ENCODE measurements around the gene TBC1D21.

DNA sequence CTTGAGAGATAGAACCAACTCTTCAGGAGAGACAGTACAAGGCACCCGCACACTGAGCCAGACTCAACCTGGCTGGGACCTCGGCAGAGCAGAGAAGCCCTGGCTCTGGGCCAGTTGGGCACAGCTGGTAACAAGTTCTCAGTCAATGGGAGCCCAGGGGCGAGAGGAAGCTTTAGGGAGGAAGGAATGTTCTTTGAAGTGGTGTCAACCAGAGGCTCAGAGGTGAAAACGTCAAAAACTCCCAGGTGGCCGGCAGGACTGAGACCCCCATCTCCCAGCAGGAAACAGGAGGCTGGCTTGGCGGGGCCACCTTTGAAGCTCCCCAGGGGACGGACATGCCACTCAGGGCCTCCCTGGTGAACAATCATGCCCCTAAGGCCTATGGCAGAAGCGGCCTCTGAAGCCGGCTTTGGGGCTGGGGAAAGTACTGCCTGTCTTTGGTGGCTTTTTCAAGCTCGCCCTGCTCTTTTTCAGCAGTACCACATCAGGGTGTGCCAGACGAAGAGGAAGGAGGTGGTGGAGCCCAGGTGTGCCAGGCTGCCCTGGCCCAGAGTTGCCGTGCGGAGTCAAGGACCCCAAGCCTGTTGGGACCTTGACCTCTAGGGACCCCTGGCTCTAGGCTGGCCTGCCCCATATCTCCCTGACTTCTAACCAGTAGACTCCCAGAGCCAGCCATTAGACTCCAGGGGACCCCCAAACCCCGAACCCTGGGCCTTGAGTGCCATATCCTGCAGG, 16.7 kb upstream of the TBC1D21 start:
- TF ChIP-seq POLR2A (conservative IDR thresholded peaks at IDR 0.05) (no peak), MYC (IDR thresholded peaks at IDR 0.05; ENCODE audit: low read depth, low read length) (no peak), MYC (CRISPR knock-in tag; IDR thresholded peaks at IDR 0.05; ENCODE audit: borderline replicate concordance, low read depth) (no peak), MTA3 (IDR thresholded peaks at IDR 0.05; ENCODE audit: borderline replicate concordance) (no peak), BRCA1 (IDR thresholded peaks at IDR 0.05) (no peak), BRCA1 (CRISPR knock-in tag; IDR thresholded peaks at IDR 0.05) (no peak), CTBP1 (IDR thresholded peaks at IDR 0.05; ENCODE audit: borderline replicate concordance) (no peak), TAL1 (IDR thresholded peaks at IDR 0.05) (no peak), LEF1 (IDR thresholded peaks at IDR 0.05) (no peak), SUPT5H (IDR thresholded peaks at IDR 0.05) (no peak), MTA2 (IDR thresholded peaks at IDR 0.05; ENCODE audit: low read depth) (no peak), JUNB (CRISPR knock-in tag; conservative IDR thresholded peaks at IDR 0.05) (no peak)
- TF ChIP-seq, protein P1, sequence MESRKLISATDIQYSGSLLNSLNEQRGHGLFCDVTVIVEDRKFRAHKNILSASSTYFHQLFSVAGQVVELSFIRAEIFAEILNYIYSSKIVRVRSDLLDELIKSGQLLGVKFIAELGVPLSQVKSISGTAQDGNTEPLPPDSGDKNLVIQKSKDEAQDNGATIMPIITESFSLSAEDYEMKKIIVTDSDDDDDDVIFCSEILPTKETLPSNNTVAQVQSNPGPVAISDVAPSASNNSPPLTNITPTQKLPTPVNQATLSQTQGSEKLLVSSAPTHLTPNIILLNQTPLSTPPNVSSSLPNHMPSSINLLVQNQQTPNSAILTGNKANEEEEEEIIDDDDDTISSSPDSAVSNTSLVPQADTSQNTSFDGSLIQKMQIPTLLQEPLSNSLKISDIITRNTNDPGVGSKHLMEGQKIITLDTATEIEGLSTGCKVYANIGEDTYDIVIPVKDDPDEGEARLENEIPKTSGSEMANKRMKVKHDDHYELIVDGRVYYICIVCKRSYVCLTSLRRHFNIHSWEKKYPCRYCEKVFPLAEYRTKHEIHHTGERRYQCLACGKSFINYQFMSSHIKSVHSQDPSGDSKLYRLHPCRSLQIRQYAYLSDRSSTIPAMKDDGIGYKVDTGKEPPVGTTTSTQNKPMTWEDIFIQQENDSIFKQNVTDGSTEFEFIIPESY (CRISPR knock-in tag; IDR thresholded peaks at IDR 0.05) = no peak
- TF ChIP-seq, protein P2, sequence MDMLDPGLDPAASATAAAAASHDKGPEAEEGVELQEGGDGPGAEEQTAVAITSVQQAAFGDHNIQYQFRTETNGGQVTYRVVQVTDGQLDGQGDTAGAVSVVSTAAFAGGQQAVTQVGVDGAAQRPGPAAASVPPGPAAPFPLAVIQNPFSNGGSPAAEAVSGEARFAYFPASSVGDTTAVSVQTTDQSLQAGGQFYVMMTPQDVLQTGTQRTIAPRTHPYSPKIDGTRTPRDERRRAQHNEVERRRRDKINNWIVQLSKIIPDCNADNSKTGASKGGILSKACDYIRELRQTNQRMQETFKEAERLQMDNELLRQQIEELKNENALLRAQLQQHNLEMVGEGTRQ (CRISPR knock-in tag; IDR thresholded peaks at IDR 0.05) = no peak
- TF ChIP-seq, protein P3, sequence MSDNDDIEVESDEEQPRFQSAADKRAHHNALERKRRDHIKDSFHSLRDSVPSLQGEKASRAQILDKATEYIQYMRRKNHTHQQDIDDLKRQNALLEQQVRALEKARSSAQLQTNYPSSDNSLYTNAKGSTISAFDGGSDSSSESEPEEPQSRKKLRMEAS (CRISPR knock-in tag; IDR thresholded peaks at IDR 0.05) = no peak

Measured in K562 (cell line).